Thoracic aorta (tissue), 2 donors: Measurements from ENCODE around the gene LYG1. TPM values are rescaled to one million over a fixed set of nuclear protein-coding genes. Genes with fewer than 3 reads are reported as not detected.
"Not testable (repeated sequence)": the region's sequence is repeated elsewhere in the genome, so short reads cannot be mapped to it uniquely, and the experiment has no call there.

Experiments
- ATAC-seq: fragments of 150-250 bp; one replicate; pipeline ENCODE4 v1.8.0; 2017; ENCODE audit warnings: low read depth; ENCODE audit not compliant: insufficient number of reproducible peaks, low FRiP score
- DNase-seq: peaks from one replicate; pipeline ENCODE4 v3.0.0-alpha.2; 2020; ENCODE audit warnings: low spot score
- H3K27ac ChIP-seq, 2 donors: fragments of 200-600 bp; sonication (generic); 1 replicate in 1 of 2; 2 replicates in 1 of 2; pipeline ENCODE4 v1.5.1; 2016; ENCODE audit warnings: mild to moderate bottlenecking in 2 of 2, moderate library complexity in 2 of 2
- H3K27me3 ChIP-seq: fragments of 200-600 bp; sonication (generic); replicated peaks from 2 replicates; pipeline ENCODE4 v1.6.0; 2016; ENCODE audit warnings: mild to moderate bottlenecking; ENCODE audit not compliant: insufficient read depth
- H3K36me3 ChIP-seq: fragments of 200-600 bp; sonication (generic); one replicate; pipeline ENCODE4 v1.5.1; 2016
- H3K4me1 ChIP-seq, 2 donors: fragments of 200-600 bp; sonication (generic); 1 replicate in 1 of 2; 2 replicates in 1 of 2; pipeline versions ENCODE4 v1.5.1 to v1.6.0; 2016; ENCODE audit warnings: low read depth in 2 of 2, mild to moderate bottlenecking in 1 of 2; ENCODE audit not compliant: control insufficient read depth in 1 of 2
- H3K4me3 ChIP-seq: fragments of 200-600 bp; sonication (generic); 2 replicates; pipeline ENCODE4 v1.5.1; 2016; ENCODE audit warnings: mild to moderate bottlenecking
- H3K9me3 ChIP-seq: fragments of 200-600 bp; sonication (generic); 2 replicates; pipeline ENCODE4 v1.5.1; 2016
- CTCF ChIP-seq: fragments of 200-600 bp; sonication (generic); IDR thresholded peaks from one replicate; pipeline ENCODE4 v1.5.1; 2019; ENCODE audit warnings: antibody characterized with exemption
- total RNA-seq, 2 donors: library from RNA; depleted of rRNA; stranded (reverse); fragments of >200 nt; gene quantifications; one replicate each; pipeline versions ENCODE4 v1.1.0 to v1.2.3, GENCODE V29; 2016

Gene LYG1
- total RNA-seq = 1 to 10 TPM in 1 of 2 donors, not detected in 1; 5.8 TPM

- DNase-seq, H3K4me1 ChIP-seq, H3K36me3 ChIP-seq, ATAC-seq, H3K9me3 ChIP-seq, H3K27ac ChIP-seq, H3K4me3 ChIP-seq, H3K27me3 ChIP-seq: not testable (repeated sequence)
These were observed at the start of gene LYG1 for GRCh38 chr2:99301097-99301496. Gene LYG1, minus strand, starts transcription at chr2:99301197. Its CDS starts 5,527 bp downstream, at chr2:99295670.

GRCh38 chr2:99350194-99350593 lies 49.2 kb upstream of the LYG1 start:
- no peak for TF ChIP-seq CTCF
- no peaks in the 10 kb centered on the region for H3K36me3 ChIP-seq
- H3K4me1 ChIP-seq = peaks cover 0 to 8% of the 10 kb centered on the region in 2 donors
- no peak overlapping the region for H3K4me3 ChIP-seq
- no peaks in the 10 kb centered on the region for H3K9me3 ChIP-seq
- ATAC-seq = no peak
- no peaks in the 10 kb centered on the region for H3K27me3 ChIP-seq
- no peak for DNase-seq
- no peak overlapping the region for H3K27ac ChIP-seq

GRCh38 chr2:99348173-99348572 lies 47.2 kb upstream of the LYG1 start:
- Histone ChIP-seq H3K4me1 (peaks cover 0 to 8% of the 10 kb centered on the region in 2 donors), H3K9me3 (no peaks in the 10 kb centered on the region), H3K27ac (no peak overlapping the region), H3K36me3 (no peaks in the 10 kb centered on the region), H3K27me3 (no peaks in the 10 kb centered on the region), H3K4me3 (no peak overlapping the region)
- TF ChIP-seq CTCF = no peak
- no peak for DNase-seq
- no peak for ATAC-seq

GRCh38 chr2:99346218-99346617 lies 45.2 kb upstream of the LYG1 start:
- no peak overlapping the region for H3K27ac ChIP-seq
- ATAC-seq = no peak
- H3K4me1 ChIP-seq = peaks cover 3 to 8% of the 10 kb centered on the region in 2 donors
- H3K4me3 ChIP-seq = no peak overlapping the region
- no peak for TF ChIP-seq CTCF
- DNase-seq = no peak
- no peaks in the 10 kb centered on the region for H3K36me3 ChIP-seq
- no peaks in the 10 kb centered on the region for H3K9me3 ChIP-seq
- no peaks in the 10 kb centered on the region for H3K27me3 ChIP-seq

GRCh38 chr2:99345446-99345845 lies 44.4 kb upstream of the LYG1 start:
- H3K4me3 ChIP-seq, ATAC-seq, H3K9me3 ChIP-seq, H3K27me3 ChIP-seq, H3K36me3 ChIP-seq, H3K27ac ChIP-seq, DNase-seq, H3K4me1 ChIP-seq: not testable (repeated sequence)

GRCh38 chr2:99342536-99342935 lies 41.5 kb upstream of the LYG1 start:
- Histone ChIP-seq H3K27ac (no peak overlapping the region), H3K4me3 (no peak overlapping the region), H3K36me3 (no peaks in the 10 kb centered on the region), H3K27me3 (no peaks in the 10 kb centered on the region), H3K4me1 (peaks cover 17 to 22% of the 10 kb centered on the region in 2 donors), H3K9me3 (no peaks in the 10 kb centered on the region)
- DNase-seq (no peak), ATAC-seq (no peak)
- TF ChIP-seq CTCF = no peak
